ENCODE data around the gene SMAD4. TPM values are rescaled to one million over a fixed set of nuclear protein-coding genes. Genes with fewer than 3 reads are reported as not detected.
A peak's percentile ranks its signal among the peaks of the same experiment; 100 is the strongest.
"Not testable (repeated sequence)": the region's sequence is repeated elsewhere in the genome, so short reads cannot be mapped to it uniquely, and the experiment has no call there.

The SMAD4 gene
- total RNA-seq, 2 donors from 2014 or later: 57.5 to 102 TPM

DNA sequence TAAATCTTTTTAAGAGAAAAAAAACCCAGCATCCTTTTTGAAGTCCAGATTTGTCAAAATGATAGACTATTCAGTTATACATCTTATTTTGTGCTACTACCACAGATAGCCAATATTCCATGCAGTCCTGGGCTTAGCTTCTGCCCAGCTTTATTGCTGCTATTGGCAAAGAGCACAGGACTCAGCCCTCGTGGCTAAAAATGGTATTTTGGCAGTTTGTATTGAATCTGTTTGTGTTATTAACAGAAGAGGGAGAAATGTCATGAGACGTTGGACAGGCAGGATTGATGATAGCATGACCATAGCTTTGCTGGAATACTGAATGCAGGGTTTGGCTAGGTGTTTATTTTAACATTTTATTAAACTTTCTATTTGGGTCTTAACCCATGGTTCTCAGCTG, 42.8 kb upstream of the SMAD4 start:
- TF ChIP-seq, protein P1, sequence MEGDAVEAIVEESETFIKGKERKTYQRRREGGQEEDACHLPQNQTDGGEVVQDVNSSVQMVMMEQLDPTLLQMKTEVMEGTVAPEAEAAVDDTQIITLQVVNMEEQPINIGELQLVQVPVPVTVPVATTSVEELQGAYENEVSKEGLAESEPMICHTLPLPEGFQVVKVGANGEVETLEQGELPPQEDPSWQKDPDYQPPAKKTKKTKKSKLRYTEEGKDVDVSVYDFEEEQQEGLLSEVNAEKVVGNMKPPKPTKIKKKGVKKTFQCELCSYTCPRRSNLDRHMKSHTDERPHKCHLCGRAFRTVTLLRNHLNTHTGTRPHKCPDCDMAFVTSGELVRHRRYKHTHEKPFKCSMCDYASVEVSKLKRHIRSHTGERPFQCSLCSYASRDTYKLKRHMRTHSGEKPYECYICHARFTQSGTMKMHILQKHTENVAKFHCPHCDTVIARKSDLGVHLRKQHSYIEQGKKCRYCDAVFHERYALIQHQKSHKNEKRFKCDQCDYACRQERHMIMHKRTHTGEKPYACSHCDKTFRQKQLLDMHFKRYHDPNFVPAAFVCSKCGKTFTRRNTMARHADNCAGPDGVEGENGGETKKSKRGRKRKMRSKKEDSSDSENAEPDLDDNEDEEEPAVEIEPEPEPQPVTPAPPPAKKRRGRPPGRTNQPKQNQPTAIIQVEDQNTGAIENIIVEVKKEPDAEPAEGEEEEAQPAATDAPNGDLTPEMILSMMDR (IDR thresholded peaks at IDR 0.05): no peak
- Histone ChIP-seq H3K36me3 (peaks cover 8% of the 10 kb centered on the region), H3K27me3 (no peaks in the 10 kb centered on the region), H3K9me3 (no peaks in the 10 kb centered on the region), H3K4me1 (no peaks in the 10 kb centered on the region), H3K4me3 (no peak overlapping the region), H3K27ac (no peak overlapping the region)
- DNase-seq (ENCODE audit: low spot score): no peak

DNA sequence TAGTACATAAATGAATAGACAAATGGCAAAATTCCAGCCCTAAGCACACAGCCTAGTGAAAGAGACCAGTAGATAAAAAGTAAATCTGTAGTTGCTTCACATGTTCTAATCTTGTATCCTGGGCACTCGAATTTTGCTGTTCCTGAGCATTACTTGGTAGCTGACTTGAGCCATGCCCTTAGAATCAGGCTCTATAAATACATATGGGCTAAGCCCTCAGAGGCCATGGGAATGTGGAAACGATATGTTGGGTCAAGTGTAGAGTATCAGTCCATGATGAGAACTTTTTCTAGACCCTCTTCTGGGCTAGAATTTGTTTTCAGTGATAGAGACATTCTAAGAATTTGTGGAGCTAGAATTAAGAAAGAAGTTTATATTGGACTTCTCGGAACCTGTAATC, 40.3 kb upstream of the SMAD4 start:
- Histone ChIP-seq H3K4me1 (no peaks in the 10 kb centered on the region), H3K27me3 (no peaks in the 10 kb centered on the region), H3K27ac (no peak overlapping the region), H3K36me3 (peaks cover 7% of the 10 kb centered on the region), H3K9me3 (no peaks in the 10 kb centered on the region), H3K4me3 (no peak overlapping the region)
- no peak for DNase-seq (ENCODE audit: low spot score)
- TF ChIP-seq, protein P1 (IDR thresholded peaks at IDR 0.05): no peak

DNA sequence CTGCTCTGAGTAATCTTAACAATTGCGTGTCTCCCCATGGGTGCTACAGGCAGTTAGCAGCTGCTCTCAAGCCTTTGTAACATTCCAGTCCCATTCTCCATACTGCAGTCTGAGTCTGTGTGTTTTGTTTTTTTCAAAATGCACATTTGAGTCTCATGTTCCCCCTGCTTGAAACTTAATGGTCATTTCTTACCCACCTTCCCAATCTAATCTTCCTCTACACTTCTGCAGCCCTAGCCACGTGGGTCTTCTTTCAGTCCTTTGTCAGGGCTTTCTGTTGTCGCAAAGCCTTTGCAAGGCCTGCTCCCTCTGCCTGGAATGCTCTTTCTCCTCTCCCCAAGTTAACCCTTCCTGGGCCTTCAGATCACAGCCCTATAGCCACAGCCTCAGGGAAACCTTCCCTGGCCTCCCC, 37.7 kb upstream of the SMAD4 start:
- no peaks in the 10 kb centered on the region for H3K4me1 ChIP-seq
- TF ChIP-seq, protein P1 (IDR thresholded peaks at IDR 0.05): no peak
- no peak for DNase-seq (ENCODE audit: low spot score)
- no peak overlapping the region for H3K4me3 ChIP-seq
- no peaks in the 10 kb centered on the region for H3K9me3 ChIP-seq
- H3K36me3 ChIP-seq: no peaks in the 10 kb centered on the region
- no peaks in the 10 kb centered on the region for H3K27me3 ChIP-seq
- H3K27ac ChIP-seq: no peak overlapping the region

DNA sequence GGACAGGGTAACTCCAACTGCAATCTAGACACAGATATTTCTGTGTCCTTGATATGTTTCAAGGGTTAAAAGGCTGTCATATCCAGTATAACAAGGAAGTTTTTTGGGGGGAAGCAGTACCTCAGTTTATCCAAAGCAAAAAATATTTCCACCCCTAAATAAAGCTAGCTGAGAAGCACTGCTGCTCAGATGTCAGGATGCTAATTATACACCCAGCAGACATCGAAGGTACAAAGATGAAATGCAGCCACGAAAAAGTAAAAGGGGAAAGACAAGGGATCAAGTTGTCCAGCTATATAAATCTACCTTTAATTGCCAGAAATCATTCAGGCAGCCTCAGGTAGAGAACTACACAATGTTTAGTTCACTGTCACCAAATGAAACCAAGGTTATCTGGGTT, 36.0 kb upstream of the SMAD4 start:
- peak overlapping the region in 1 of 2 donors; percentile 18 for H3K27ac ChIP-seq
- H3K36me3 ChIP-seq: no peaks in the 10 kb centered on the region
- no peak overlapping the region for H3K4me3 ChIP-seq
- H3K4me1 ChIP-seq: no peaks in the 10 kb centered on the region
- no peaks in the 10 kb centered on the region for H3K27me3 ChIP-seq
- H3K9me3 ChIP-seq: no peaks in the 10 kb centered on the region
- TF ChIP-seq, protein P1 (IDR thresholded peaks at IDR 0.05): no peak
- no peak for DNase-seq (ENCODE audit: low spot score)

DNA sequence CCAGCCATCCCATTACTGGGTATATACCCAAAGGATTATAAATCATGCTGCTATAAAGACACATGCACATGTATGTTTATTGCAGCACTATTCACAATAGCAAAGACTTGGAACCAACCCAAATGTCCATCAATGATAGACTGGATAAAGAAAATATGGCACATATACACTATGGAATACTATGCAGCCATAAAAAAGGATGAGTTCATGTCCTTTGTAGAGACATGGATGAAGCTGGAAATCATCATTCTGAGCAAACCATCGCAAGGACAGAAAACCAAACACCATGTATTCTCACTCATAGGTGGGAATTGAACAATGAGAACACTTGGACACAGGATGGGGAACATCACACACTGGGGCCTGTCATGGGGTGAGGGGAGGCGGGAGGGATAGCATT, 26.8 kb upstream of the SMAD4 start:
- H3K27ac ChIP-seq; H3K36me3 ChIP-seq; H3K27me3 ChIP-seq; H3K9me3 ChIP-seq; H3K4me3 ChIP-seq; H3K4me1 ChIP-seq; DNase-seq (ENCODE audit: low spot score): not testable (repeated sequence)

DNA sequence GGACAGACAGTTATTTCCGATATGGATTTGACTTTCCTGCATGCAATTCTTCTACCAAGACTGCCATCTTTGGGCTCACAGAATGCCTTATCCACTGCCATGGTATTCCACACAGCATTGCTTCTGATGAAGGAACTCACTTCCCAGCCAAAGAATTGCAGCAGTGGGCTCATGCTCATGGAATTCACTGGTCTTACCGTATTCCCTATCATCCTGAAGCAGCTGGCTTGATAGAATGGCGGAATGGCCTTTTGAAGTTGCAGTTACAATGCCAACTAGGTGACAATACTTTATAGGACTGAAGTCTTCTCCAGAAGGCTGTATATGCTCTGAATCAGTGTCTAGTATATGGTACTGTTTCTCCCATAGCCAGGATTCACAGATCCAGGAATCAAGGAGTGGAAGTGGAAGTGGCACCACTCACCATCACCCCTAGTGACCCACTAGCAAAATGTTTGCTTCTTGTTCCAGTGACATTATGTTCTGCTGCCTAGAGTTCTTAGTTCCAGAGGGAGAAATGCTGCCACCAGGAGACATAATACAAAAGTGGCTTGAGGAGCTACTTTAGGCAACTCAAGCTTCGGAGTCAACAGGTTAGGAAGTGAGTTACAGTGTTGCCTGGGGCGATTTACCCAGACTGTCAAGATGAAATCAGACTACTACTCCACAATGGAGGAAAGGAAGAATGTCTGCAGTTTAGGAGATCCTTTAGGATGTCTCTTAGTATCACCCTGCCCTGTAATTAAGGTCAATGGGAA, 23.8 kb upstream of the SMAD4 start:
- Histone ChIP-seq H3K27me3 (no peaks in the 10 kb centered on the region), H3K4me3 (no peak overlapping the region), H3K4me1 (peaks cover 0 to 4% of the 10 kb centered on the region in 2 donors), H3K9me3 (no peaks in the 10 kb centered on the region), H3K36me3 (no peaks in the 10 kb centered on the region), H3K27ac (no peak overlapping the region)
- TF ChIP-seq, protein P1 (IDR thresholded peaks at IDR 0.05): peak in 1 of 2 donors; percentile 19
- DNase-seq (ENCODE audit: low spot score): no peak
